LoVo (cell line): ENCODE measurements around the gene MCAM.

Experiments used
- DNase-seq: peaks from one replicate; pipeline ENCODE4 v3.0.0-alpha.2; 2016; ENCODE audit warnings: low spot score

The MCAM gene

DNA sequence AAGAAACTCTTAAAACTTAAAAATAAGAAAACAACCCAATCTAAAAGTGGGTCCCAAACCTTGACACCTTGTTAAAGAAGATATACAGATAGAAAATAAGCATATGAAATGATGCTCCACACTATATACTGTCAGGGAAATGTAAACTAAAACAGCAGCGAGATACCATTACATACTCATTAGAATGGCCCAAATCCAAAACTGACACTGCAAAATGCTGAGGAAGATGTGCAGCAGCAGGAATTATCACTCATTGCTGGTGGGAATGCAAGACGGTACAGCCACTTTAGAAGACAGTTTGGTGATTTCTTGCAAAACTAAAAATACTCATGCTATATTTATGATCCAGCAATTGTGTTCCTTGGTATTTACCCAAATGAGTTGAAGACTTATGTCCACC, 12.4 kb upstream of the MCAM start:
- no peak for DNase-seq

DNA sequence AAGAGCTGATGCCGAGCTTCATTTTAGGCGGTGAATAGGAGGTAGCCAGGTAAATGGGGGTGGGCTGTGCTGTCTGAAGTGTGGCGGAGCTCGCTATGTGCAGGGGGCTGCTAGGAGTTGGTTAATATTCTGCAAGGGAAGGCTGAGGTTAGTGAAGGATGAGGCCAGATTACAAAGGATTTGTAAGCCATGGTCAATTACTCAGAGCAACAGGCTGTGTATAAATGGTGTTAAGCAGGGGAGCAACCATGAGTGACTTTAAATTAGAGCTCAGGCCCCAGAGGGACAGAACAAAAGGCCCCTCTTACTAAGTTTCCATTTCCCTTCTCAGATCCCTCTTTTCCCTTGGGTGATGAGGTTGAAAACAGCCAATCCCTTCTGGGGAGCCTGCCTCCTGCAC, 7.3 kb upstream of the MCAM start:
- DNase-seq, result no peak

DNA sequence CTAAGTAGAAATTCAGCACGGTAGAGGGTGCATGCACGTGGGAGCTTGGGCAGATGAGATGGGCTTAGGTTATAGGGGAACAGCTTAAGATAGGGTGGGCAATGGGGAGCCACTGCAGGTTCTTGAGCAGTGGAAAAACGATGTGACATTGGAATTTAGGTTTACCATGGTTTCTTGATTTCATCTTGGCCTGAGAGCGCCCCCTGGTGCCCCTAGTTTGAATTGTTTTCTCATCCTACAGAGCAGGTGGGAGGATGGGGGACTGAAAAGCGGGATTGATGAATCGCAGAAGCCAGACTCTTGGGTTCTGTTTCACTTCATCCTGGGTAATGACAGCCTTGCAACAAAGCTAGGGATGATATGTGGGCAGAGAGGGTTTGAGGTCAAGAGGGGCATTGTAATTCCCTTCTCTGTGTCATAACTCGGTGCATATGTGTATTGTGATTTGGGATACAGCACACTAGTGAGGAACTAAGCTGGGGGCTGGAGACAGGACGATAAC, 6.7 kb upstream of the MCAM start:
- peak; percentile 55 for DNase-seq

DNA sequence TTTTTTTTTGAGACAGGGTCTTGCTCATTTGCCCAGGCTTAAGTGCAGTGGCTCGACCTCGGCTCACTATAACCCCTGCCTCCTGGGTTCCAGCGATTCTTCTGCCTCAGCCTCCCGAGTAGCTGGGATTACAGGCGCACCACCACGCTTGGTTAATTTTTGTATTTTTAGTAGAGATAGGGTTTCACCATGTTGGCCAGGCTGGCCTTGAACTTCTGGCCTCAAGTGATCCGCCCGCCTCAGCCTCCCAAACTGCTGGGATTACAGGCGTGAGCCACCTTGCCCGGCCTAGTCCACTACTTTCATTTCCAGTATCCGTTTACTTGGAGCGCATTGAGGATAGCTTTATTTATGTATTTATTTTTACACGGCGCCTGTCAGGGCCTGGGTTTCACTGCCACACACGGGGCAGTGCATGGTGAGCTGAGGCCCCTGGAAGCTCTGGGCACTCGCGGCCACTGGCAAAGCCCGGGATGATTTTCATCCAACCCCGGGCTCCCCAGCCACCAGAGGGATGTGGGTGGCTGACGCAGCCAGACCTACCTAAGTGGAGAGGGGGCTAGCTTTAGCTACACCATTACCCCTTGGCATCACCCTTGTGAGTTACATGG, 6.1 kb upstream of the MCAM start:
- DNase-seq, result no peak

DNA sequence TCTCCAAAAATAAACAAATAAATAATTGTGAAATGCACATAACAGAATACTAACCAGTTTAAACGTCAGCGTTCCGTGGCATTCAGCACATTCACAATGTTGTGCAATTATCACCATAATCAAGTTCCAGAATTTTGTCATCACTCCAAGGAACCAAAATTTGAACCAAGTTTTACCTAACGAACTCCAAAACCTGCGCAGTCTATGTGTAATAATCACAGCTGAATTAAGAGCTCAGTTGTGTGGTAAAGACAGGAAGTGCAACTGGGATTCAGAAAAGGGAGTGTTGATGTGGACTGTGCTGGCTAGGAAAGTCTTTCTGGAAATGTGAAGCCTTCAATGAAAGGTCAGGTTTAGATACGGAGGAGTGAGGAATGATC, 5.4 kb upstream of the MCAM start:
- DNase-seq, result no peak

DNA sequence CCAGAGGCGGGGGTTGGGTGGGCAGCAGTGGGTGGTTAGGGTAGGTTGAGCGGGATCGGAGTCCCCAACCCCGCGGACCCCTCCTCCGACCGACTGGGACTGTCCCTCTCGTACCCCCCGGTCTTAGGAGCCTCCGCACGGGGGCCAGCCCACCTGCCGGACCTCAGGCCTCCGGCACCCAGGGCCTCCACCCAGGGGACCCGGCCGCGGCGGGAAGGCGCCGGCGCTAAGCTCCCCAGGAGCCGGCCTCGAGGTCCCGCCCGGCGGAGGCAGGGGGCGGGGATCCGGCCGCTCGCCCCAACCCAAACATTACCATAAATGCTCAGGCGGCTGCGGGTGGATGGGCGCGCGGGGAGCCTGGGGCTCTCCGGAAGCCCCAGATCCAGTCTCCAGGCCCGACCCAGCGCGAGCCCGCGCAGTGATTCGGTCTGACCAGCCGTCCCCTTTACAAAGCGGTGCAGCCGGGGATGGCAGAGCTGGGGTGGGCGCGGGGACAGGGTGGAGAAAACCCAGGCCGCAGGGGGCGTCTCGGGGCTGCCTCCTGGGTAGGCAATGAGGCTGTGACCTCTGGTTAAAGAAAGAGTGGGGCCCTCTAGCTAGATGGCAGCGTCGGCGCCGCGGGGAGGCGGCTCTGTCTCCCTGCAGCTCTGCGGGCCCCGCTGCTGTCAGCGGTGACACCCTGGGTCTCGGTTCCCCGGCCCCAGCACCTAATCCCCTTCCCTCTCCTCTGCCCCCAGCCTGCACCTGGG, 4.0 kb upstream of the MCAM start:
- no peak for DNase-seq

DNA sequence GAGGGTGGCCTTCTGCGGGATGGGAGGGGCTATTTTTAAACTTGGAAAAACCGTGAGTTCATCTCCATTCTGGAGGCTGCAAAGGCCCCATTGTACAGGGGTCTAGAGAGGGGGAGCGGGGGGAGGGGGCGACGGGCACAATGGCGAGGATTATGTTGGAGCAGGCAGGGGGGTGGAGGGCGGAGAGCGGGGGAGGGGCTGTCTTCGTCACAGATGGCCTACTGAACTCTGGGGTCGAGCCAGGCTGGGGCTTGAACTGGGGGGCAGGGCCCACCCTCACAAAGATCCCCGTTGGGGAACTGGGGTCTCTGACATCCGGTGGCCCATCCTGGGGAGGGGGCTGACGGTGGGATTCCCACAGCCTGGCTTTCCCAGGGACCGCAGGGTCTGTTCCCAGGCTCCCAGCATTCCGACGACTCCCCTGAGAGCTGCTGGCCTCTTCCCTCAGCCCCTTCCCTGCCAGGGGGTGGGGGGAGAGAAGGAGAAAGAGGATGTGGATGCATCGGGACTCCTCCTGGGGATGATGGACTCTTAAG, 3.4 kb upstream of the MCAM start:
- no peak for DNase-seq

DNA sequence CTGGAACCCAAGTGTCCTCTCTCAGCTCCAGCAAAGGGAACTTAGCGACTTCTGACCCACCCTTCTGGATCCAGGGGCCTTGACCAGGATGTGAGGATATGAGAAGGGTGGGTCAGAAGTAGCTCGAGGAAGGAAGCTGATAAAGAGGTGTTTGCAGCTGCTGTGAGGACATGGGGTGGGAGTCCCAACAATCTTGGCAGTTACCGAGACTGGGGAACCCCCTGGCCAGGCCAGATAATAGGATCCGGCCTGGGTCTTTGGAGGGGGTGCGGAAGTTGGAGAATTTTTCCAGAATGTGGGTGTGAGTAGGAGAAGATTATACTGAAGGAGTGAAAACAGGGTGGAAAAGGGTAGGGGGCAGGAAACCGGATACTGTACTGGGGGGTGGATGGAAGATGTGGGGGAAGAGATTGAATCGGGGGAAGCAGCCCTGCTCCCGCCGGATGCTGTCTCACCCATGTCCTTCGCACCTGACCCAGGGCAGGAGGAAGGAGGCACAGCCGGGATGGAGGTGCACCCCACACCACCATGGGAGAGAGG, 2.8 kb upstream of the MCAM start:
- DNase-seq, result no peak

DNA sequence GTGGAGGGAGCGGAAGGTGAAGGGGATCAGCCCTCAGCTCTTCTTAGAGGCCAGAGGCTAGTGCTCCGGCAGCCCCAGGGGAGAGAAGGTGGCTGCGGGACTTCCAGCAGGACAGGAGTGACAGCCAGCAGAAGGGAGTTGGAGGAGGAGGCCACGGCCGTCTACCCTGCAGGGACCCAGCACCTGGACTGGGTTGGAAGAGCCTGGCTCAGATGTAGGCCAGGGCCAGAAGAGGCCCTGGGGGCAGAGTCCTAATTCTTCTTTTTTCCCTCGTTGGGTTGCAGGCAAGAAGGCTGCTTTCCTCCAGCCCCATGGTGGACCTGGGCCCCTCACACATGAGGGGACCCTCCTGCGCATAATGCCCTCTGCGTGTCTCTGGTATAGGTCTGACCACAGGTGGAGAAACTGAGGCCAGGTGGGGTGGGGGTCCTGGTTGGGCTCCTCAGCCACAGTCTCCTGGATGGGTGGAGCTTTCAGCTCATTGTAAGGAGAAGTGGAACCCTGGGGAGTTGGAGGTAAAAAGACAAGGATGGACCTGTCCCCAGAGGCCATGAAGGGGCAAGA, 2.3 kb upstream of the MCAM start:
- DNase-seq, result no peak

DNA sequence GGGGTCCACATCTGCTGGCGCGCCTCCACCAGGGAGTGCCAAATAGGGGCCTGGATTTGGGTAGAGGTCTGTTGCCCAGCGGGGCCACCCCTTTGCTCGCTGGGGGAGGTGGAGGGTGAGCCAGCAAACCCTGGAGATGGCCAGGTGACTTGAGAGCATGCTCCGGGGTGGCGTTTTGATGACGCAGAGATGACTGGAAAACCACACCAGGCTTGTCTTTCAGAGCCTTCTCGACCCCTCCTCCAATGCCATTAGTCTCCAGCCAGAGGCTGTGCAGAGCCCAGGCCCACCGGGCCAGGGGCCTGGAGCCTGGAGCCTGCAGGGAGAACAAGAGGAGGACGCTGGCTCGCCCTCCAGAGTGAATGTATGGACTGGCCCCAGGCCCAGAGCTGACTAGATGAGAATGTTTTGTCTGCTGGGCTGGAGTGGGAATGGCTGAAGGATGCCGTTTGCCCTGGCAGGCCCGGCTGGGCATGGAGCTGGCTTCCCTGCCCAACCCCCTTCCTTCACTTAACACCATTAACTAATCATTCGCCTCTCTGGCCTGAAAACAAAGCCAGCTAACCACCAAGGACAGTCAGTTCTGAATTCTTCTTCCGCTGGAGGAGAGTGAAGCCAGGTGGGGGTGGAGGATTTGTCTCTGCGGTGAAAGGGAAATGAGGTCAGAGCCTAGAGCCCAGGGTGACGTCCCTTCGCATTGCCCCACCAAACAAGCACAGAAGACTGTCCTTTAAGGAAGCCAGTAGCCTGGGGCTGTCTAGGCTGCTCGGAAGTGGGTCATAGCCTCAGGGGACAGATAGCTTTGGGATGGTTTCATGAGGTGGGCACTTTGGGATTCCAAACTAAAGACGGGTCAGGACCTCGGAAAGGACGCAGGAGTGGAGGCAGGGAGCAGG, 1.6 kb upstream of the MCAM start:
- no peak for DNase-seq

DNA sequence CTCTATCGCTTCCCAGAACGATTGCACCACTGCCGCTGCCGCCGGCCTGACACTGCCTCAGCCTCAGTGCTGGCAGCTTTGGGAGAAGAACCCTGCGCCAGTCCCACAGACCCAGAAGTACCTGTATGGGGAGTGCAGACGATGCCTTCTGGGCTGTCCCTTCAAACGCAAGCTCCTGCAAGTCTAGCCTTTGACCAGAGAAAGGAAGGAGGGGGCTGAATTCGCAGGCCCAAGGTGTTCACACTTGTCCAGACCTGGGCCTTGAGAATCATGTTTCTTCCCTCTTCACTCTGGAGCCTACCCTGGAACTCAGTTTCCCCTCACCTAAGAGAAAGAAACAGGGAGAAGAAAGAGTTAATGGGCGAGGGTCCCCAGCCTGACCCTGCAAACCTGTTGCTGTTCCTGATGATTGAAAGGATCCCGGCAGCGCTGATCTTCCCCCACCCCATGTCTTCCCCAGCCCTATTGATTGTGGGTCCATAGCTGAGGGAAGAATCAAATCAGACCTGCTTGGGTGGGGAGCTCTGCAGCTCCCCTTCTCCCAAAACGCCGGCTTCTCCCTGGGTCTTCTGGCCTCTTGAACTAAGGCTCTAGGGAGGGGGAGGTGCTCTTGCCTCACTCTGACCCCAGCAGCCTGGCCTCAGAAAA, 786 bp upstream of the MCAM start:
- DNase-seq, result no peak

DNA sequence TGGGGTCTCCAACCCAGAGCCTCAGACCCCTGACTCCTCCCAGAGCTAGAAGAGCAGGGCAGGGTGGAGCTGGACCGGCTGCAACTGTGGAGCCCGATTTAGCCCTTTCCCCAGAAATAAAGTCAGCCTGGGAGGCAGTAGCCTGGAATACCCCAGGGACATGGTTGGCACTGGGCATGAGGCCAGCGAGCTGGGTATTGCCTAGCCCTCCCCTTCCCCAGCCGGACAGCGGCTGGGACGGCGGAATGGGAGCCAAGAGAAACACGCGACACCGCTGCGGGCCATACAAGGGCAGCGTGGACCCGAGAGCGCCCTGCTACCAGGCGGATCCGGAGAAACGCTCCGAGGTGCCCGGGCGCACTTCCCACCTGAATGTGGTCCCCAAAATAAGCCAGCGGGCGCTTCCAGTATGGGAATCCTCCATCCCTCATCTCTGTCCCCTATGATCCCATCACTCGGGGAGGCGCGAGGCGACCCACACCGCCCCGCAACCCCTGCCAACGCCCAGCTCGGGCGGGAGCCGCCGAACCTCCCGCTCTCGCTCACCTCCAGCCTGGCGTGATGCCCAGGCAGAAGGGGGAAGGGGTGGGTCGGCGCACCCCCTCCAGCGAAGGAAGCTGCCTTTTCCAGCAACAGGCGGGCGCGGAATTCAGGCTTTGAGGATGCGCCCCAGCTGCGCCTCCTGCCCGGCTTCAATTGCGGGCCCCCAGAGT, 758 bp downstream of the MCAM start:
- no peak for DNase-seq

DNA sequence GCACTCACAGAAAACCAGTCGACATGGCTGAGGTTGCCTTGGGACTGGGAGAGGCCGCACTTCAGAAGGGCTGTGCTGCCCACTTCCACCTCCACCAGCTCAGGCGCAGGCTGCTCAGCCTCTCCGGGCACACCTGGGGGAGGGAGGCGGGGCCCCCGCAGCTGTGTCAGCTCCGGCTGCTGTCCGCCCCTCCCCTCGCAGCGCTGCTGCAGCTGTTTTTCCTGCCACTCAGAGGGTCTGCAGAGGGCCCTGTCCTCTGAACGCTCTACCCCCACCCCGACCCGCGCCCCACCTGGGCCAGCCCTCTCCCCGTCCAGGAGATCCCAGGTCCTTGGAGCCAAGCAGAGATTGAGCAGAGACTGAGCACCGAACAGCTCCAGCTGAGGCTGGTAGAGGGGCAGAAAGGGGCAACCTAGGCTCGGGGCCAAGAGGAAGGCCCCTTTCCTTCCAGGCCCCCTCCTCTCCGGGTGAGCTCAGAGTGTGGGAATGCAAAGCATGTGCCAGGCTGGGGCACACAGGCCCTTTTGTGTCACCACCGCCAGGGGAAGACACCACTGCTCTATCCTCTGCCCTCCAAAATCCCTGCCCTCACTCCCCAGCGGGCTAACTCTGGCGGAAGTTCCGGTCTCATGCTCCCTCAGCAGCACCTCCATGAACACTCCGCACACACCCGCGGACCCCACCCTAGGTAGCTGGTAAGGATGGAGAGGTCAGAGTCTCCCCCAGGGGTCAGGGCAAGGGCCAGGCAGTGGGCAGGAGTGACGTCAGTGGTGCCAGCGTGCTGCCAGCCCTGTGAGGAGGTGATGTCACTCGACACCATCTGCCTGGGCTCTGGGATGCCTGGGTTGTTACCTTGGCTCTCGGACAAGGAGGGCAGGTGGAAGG, 1.6 kb downstream of the MCAM start:
- no peak for DNase-seq

DNA sequence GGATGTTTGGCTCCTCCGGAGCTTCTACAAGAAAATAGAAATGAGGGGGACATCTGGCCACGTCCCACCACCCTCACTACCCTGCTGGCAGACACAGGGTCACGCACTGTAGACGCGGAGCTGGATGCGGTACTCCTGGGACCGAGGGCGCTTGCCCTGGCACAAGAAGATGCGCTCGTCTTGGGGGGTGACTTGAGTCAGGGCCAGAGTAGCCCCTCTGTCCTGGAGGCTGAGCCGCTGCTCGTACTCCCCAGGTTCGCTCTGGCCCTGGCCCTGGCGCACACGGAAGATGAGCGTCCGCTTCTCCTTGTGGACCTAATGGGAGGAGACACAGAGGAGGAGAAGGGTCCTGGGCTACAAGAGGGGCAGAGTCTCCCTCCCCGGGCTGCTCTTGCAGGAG, 2.2 kb downstream of the MCAM start:
- DNase-seq, result no peak

DNA sequence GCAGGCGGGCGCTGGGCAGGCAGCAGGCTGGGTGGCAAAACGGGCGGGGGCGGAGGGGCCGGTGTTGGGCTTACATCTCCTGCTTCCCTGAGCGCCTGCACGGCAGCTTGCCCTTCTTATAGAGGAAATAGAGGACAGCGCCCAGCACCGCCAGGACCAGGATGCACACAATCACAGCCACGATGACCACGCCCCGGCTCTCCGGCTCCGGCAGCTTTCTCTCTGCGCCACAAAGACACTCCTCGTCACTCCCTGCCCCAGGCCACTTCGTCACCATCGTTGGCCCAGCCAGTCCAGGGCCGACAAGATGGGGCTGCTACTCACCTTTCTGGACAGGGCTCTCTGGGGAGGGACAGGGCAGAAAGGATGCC, 6.3 kb downstream of the MCAM start:
- DNase-seq, result no peak

DNA sequence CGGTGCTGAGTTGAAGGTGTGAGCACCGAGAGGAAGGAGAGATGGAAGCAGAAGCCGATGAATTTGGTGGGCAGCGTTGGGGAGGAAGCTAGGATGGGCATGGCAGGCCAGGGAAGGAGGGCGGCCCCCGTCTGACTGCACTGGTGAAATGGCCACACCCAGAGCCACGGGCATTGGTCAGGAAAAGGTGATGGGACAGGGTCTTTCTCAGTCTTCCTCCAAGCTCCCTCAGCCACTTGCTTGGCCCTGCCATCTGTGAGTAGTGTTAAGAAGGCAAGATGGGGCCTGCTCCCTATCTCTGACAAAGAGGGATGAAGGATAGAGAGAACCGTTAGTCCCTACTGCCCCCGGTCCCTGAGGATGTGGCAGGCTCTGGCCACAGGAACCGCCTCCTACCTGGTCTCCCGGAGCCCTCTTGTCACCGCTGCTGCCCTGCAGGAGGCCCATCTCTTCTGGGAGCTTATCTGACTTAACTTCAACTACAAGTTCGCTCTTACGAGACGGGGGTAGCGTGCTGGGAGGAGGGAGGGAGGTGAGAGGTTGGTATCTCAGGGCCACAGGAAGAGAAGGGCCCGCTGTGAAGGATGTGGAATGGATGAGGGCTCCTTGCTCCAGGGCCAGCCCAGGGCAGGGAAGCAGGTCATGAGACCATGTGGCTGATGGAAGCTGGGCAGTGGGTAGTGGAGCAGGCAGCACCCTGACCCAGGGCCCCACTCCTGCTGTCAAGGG, 6.8 kb downstream of the MCAM start:
- DNase-seq, result no peak

DNA sequence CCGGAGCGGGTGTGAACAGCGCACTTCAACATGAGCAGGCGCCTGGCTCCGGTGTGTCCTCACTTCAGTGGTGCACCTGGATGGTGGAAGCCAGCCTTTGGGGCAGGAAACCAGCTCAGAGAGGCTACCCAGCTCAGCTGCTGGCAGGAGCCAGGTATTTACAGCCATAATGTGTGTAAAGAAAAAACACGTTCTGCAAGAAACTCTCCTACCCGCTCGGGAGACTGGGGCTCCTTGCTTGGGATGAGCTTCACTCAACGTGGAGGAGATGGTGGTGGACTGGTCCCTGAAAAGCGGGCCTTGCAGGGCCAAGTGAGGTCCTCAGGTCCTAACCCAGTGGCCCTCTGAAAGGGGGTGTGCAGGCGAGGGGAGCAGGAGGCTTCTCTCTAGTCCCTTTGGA, 7.5 kb downstream of the MCAM start:
- no peak for DNase-seq

DNA sequence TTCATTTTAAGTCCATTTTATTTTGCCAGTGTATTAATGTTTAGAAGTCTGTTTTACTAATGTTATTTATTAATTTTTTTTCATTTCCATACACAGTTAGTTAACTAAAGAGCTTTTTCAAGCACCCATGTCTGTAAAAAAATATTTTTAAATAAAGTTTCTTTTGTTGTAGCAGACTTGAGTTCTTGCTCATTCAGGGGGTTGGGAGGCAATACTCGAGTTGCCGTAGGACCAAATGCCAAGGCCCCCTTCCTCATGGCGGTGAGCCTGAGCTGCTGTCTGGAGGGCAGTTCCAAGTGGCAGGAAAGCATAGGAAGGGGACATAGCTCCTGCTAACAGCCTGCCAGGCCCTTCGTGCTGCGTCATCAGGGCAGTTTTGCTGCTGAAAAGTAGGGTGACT, 9.0 kb downstream of the MCAM start:
- no peak for DNase-seq

DNA sequence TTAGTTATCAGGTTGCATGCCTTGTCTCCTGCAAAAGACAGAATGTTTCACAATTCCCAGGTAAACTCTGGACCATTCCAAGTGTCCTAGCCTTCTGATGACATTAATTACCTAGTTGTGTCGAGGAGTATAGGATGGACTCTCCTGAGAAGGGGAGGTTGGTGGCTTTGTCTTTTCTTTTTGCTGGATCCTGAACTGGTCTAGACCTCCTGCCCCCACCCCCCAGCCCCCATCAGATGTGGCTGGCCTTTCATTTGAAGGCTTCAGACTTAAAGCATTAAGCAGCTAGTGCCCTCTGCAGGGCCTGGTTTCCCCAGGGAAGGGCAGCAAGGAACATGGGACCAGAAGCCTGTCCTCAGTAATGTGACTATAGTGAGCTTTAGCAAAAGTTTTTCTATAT, 9.7 kb downstream of the MCAM start:
- no peak for DNase-seq
